ENCODE measurements around the gene VPS41.

VPS41 gene

GRCh38 chr7:38728145-38728544 is 180.8 kb downstream of the VPS41 start:
- no peak for TF ChIP-seq CTCF (conservative IDR thresholded peaks at IDR 0.05; ENCODE audit: low read depth, low read length)

GRCh38 chr7:38727184-38727940 is 181.6 kb downstream of the VPS41 start:
- no peak for TF ChIP-seq CTCF (conservative IDR thresholded peaks at IDR 0.05; ENCODE audit: low read depth, low read length)

More at GRCh38 chr7:38728145-38728544, 180.8 kb downstream of the VPS41 start:
- DNase-seq (ENCODE audit: low read depth) = no peak
- H3K4me3 ChIP-seq (ENCODE audit: low read length) = no peak overlapping the region

GRCh38 chr7:38723327-38723726 is 185.7 kb downstream of the VPS41 start:
- no peak overlapping the region for H3K4me3 ChIP-seq (ENCODE audit: low read length)
- TF ChIP-seq CTCF (conservative IDR thresholded peaks at IDR 0.05; ENCODE audit: low read depth, low read length) = no peak
- DNase-seq (ENCODE audit: low read depth) = no peak

More at GRCh38 chr7:38727184-38727940, 181.6 kb downstream of the VPS41 start:
- DNase-seq (ENCODE audit: low read depth) = no peak
- no peak overlapping the region for H3K4me3 ChIP-seq (ENCODE audit: low read length)

- TF ChIP-seq CTCF (conservative IDR thresholded peaks at IDR 0.05; ENCODE audit: low read depth, low read length) = peak; percentile 25
- no peak for DNase-seq (ENCODE audit: low read depth)
- no peak overlapping the region for H3K4me3 ChIP-seq (ENCODE audit: low read length)
Measured at GRCh38 chr7:38716397-38716796, 192.6 kb downstream of the VPS41 start.

- no peak for DNase-seq (ENCODE audit: low read depth)
- no peak overlapping the region for H3K4me3 ChIP-seq (ENCODE audit: low read length)
- TF ChIP-seq CTCF (conservative IDR thresholded peaks at IDR 0.05; ENCODE audit: low read depth, low read length) = no peak
Measured at GRCh38 chr7:38709123-38709522, 199.9 kb downstream of the VPS41 start.

GRCh38 chr7:38704751-38705150 is 204.2 kb downstream of the VPS41 start:
- DNase-seq (ENCODE audit: low read depth) = no peak
- no peak overlapping the region for H3K4me3 ChIP-seq (ENCODE audit: low read length)
- TF ChIP-seq CTCF (conservative IDR thresholded peaks at IDR 0.05; ENCODE audit: low read depth, low read length) = no peak

- H3K4me3 ChIP-seq (ENCODE audit: low read length) = no peak overlapping the region
- DNase-seq (ENCODE audit: low read depth) = no peak
- no peak for TF ChIP-seq CTCF (conservative IDR thresholded peaks at IDR 0.05; ENCODE audit: low read depth, low read length)
Measured at GRCh38 chr7:38704041-38704547, 204.9 kb downstream of the VPS41 start.
